GM12864 (cell line): ENCODE measurements around the gene TARBP1.

Source experiments
- DNase-seq: peaks from one replicate; pipeline ENCODE4 v3.0.0-alpha.2; 2011; ENCODE audit warnings: low read depth
- H3K4me3 ChIP-seq: 2 replicates; pipeline ENCODE4 v1.5.1; 2011; ENCODE audit warnings: mild to moderate bottlenecking, low read depth, low read length, control low read depth
- CTCF ChIP-seq: IDR thresholded peaks from 2 replicates; pipeline ENCODE4 v1.5.1; 2011; ENCODE audit warnings: low read depth, mild to moderate bottlenecking, moderate library complexity, low read length, control low read depth, inconsistent platforms; ENCODE audit errors: missing control alignments

Gene TARBP1

GRCh38 chr1:234469376-234469775 lies 9.6 kb downstream of the TARBP1 start:
- no peak for DNase-seq
- TF ChIP-seq CTCF, result no peak
- no peak overlapping the region for H3K4me3 ChIP-seq

- H3K4me3 ChIP-seq, result no peak overlapping the region
- no peak for TF ChIP-seq CTCF
- no peak for DNase-seq
These were observed 10.4 kb downstream of the TARBP1 start for GRCh38 chr1:234468580-234468979.

GRCh38 chr1:234467821-234468220 lies 11.2 kb downstream of the TARBP1 start:
- DNase-seq, result no peak
- H3K4me3 ChIP-seq, result no peak overlapping the region
- no peak for TF ChIP-seq CTCF

GRCh38 chr1:234466945-234467344 lies 12.0 kb downstream of the TARBP1 start:
- no peak for TF ChIP-seq CTCF
- no peak overlapping the region for H3K4me3 ChIP-seq
- DNase-seq, result no peak

GRCh38 chr1:234463749-234464148 lies 15.2 kb downstream of the TARBP1 start:
- no peak for TF ChIP-seq CTCF
- no peak overlapping the region for H3K4me3 ChIP-seq
- DNase-seq, result no peak

GRCh38 chr1:234460652-234461051 lies 18.3 kb downstream of the TARBP1 start:
- H3K4me3 ChIP-seq, result no peak overlapping the region
- no peak for TF ChIP-seq CTCF
- DNase-seq, result no peak

- TF ChIP-seq CTCF, result no peak
- DNase-seq, result no peak
- no peak overlapping the region for H3K4me3 ChIP-seq
These were observed 20.5 kb downstream of the TARBP1 start for GRCh38 chr1:234458352-234459017.
